GM21825 (cell line): Measurements from ENCODE around the gene CASS4.

Experiments
- ATAC-seq: cut with Tn5 transposase; IDR thresholded peaks from one replicate; pipeline ENCODE4 v1.9.1; 2021; ENCODE audit warnings: mild to moderate bottlenecking, moderate library complexity; ENCODE audit not compliant: unreplicated experiment

The CASS4 gene

GRCh38 chr20:56422824-56423189 is 10.7 kb downstream of the CASS4 start:
- no peak for ATAC-seq

GRCh38 chr20:56423211-56423610 is 11.2 kb downstream of the CASS4 start:
- no peak for ATAC-seq

- no peak for ATAC-seq
Observed at GRCh38 chr20:56423886-56424285, 11.8 kb downstream of the CASS4 start.

- ATAC-seq, result no peak
Observed at GRCh38 chr20:56424931-56425330, 12.9 kb downstream of the CASS4 start.

- no peak for ATAC-seq
Observed at GRCh38 chr20:56426026-56426425, 14.0 kb downstream of the CASS4 start.

DNA sequence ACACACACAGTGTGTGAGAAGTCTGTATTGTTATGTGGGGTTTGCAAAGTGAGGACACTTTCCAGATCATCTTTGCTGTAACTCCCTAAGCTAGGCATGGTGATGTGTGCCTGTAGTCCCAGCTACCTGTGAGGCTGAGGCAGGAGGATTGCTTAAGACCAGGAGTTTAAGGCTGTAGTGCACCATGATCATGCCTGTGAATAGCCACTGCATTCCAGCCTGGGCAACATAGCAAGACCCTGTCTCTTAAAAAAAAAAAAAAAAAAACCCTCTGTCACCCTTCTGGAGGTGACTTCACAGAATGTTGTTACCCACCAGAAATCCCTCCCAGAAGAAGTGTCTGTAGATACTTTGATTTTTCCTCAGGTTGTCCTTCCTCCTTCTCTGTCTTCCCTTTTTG is 14.9 kb downstream of the CASS4 start:
- ATAC-seq, result no peak

DNA sequence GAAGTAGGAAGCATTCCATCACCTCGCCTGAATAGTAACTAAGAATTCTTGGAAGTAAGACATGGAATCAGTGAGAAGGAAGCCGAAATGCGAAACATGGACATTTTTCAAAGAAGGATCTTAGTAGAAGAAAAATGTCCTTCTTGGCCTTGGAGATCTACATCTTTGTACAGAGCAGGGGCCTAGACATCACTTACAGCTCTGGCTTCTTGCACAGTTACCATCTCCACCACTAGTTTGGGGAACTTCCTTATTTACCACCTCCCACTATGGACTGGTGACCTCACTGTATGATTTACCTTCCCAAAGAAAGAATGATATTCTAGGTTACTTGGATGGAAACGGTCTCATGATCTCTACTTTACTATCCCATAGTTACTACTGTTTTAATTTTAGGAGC is 15.7 kb downstream of the CASS4 start:
- ATAC-seq, result no peak

- no peak for ATAC-seq
Observed at GRCh38 chr20:56428410-56428809, 16.4 kb downstream of the CASS4 start.

DNA sequence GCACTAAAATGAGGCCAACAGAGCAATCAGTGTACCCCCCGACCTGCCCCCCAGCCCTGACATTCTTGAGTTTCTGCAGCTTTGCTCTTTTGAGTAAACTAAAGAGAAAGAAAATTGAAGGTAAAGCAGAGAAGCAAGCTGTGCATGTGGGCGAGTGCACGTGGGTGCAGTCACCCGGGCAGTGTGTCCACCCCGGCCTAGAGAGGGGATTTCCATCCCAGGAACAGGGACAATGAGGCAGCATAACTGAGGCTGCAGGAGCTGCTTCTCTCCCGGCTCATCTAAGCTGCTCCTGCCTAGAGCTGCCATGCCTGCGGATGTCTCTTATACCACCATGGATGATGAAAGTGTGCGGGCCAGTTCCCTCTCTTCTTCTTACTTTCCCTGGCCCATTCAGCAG is 16.8 kb downstream of the CASS4 start:
- ATAC-seq, result no peak

GRCh38 chr20:56429502-56429901 is 17.4 kb downstream of the CASS4 start:
- ATAC-seq, result no peak

GRCh38 chr20:56429941-56430340 is 17.9 kb downstream of the CASS4 start:
- ATAC-seq, result no peak

DNA sequence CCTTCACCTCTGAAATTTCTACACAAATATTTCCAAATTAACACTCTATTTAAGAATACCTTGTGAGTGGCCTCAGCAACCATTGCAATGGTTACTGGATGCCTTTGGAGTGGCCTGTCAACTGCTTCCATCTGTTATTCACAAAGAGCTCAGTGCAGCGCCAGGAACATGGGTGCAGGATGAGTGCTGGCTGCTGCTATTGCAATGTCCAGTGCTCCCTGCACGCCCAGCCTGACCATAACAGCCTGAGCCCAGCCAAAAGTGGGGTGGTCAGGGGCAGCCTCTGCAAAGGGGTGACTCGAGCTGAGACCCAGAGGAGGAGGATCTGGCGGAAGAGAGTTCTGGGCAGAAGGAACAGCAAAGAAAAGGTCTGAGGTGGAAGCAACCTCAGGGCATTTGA is 18.4 kb downstream of the CASS4 start:
- ATAC-seq, result no peak

GRCh38 chr20:56430957-56431356 is 18.9 kb downstream of the CASS4 start:
- ATAC-seq, result no peak

DNA sequence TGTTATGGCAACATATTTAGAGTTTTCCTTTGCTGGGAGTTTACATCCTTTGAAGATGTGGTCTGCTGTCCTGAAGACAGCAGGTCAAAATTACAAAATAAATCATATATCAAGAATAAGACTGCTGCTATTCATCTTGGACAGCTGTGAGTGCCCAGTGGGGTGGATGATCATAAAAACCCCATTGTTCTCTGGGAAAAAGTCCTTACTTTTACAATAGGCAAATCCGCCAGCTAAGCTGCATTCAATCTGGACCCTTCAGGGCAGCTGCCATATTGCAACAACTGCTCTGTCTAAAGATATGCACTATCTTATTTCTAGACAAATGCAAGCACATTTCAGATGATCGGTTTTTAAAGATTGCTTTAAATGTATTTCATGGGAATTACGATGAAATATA is 19.4 kb downstream of the CASS4 start:
- no peak for ATAC-seq

DNA sequence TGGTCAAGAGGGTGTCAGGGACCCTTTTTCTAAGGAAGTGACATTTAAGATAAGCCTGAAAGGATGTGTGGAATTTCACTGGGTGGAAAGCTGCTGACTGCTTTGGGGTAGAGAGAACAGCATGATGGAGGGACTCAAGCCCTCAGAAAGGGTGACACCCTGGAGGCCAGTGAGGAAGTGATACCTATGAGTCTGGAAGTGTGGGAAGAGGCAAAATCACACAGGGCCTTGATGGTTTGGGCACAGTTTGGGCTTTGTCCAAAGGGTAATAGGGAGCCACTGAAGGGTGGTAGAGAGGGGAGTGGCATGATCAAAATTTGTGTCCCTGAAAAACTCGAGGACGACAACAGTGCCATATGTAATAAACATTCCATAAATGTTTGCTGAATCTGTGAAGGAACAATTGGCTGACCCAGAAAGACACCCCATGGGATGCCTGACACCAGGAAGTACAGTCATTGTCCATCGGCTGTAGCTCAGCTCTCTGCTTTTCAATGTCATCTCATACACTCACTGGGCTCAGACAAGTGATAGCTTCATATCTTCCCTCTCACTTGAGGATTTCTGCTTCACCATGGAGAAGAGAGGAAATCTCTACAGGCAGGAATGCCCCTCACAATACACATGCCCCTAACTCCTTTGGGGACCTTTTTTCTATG is 21.3 kb downstream of the CASS4 start:
- ATAC-seq, result no peak

DNA sequence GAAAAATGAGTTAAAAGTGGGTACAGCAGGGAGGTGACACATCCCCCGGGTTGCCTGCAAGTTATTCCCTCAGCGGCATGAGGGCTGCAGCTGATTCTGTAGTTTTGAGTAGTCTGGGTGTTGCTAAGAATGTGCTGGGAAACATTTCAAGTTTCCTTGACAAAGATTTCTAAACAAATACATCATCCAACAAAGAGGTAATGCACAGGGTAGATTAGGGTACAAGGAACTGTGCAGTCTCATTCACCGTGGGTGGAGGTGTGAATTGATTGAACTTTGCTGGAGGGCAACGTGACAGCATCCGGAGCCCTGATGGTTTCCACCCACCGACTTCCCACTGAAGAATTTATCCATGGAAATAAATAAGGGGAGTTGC is 21.8 kb downstream of the CASS4 start:
- ATAC-seq, result no peak

DNA sequence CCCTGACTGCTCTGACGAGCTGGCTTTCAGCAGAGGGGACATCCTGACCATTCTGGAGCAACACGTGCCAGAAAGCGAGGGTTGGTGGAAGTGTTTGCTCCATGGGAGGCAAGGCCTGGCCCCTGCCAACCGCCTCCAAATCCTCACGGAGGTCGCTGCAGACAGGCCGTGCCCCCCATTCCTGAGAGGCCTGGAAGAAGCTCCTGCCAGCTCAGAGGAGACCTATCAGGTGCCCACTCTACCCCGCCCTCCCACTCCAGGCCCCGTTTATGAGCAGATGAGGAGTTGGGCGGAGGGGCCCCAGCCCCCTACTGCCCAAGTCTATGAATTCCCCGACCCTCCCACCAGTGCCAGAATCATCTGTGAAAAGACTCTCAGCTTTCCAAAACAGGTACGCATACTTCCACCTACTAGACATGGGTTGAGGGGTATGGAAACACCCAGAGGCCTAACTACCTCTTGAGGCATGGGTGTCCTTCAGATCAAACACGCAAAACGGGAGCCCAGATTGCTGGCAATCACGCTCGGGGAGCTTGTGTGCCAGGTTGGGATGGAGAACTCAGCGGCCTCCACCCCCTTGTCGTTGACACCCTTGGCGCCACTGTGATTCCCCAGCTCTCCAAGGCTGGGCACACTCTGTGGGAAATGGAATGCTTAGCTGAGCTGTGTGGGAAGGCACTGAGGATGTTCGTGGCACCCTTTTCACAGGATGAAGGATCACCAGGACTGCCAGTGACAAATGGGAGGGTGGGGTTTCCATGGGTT is 25.3 kb downstream of the CASS4 start:
- no peak for ATAC-seq

DNA sequence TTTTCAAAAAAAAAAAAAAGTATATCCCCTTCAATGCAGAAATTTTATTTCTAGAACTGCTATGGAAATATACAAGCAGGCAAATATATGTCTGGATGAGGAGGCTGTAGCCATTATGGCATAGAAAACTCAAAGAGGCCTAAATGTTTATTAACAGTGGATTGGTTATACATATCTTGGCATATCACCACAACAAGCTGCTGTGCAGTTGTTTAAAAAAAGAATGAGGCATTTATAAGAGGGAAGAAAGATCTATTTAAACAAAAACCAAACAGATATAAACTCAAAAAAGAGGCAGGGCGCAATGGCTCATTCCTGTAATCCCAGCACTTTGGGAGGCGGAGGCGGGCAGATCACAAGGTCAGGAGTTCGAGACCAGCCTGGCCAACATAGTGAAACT is 26.2 kb downstream of the CASS4 start:
- ATAC-seq, result no peak

GRCh38 chr20:56439771-56440291 is 27.8 kb downstream of the CASS4 start:
- ATAC-seq, result no peak

DNA sequence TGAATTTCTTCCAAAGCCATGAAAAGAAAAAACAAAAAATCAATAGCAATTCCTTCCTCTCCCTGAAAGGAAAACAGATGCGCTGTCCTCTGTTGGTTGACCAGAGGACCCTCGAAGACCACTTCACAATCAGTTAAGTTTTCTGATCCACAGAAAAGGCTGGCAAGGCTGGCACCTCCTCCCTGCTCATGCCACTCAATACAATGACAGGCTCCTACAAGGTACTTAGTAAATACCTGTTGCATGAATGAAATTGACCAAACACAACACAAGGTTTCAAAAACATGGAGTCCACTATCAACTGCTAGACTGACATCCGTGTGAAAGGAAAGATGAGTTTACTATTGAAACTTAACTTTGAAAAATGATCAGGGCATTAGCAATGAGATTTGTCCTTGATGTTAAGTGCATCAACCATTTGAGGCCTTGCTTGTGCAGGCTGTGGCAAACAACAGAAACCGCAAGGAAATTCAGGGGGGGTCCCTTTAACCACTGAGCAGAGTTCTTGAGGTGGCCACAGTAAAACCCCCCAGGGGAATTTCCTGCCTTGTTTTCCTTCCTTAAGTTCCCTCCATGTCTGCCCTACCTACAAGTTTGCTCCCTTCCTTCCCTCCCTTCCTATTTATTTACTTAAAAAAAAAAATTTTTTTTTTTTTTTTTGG is 28.4 kb downstream of the CASS4 start:
- peak; percentile 81 for ATAC-seq

DNA sequence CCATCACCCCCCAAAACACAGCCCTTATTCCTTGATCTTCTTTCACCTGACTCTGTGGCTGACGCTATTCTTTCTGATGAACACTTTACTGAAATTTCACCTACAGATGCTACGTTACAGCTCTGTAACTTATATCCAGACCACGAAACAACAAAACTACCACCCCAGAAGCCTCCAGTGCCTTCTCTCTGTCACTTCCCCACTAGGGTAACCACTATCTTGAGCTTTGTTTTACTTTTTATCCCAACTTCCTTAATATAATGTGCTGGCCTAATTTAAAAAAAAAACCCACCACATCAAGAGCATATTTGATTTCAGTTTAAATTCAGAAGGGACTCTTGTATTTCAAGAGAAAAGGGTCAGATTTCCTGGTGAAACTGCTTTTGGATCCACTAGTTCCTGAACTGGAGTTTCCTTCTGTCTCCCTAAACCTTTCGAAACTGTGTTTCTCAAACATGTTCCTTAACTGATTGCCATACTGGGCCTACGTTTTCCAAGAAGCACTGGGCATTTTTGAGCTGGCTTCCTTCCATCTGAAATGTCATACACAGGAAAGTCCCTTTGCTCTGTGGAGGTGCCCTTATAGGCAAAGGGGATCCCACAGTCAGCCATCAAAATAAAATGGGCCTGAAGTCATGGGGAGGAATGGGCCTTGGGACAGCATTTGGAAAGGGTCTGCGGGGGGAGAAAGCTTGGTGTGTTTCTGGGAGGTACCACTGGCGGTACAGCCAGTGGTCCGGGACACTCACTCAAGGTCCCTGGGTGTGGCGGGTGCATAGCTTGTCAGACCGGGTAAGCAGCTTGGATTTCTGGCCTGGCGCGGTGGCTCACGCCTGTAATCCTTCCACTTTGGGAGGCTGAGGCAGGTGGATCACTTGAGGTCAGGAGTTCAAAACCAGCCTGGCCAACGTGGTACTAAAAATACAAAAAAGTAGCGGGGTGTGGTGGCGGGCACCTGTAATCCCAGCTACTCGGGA is 30.6 kb downstream of the CASS4 start:
- no peak for ATAC-seq
